ENCODE data around the gene CNOT6L.

DNA sequence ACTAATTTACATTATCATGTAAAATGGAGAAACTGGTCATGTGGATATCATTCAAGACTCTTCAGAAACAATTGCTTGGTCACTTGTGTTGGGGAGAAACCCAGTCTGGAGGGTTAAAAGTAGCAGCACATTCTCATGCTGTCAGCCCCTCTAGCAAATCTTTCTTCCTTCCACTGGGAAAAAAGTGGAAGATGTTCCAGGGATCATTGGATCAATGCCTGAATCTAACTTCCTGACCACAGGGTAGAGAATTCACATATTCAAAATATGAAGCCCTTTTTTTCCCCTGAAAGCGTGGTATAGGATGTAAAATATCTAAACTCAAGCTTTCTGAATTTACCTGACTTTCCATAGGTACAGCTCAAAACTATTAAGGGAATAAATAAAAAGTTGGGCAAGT lies 115.5 kb downstream of the CNOT6L start:
- TF ChIP-seq, protein P1, sequence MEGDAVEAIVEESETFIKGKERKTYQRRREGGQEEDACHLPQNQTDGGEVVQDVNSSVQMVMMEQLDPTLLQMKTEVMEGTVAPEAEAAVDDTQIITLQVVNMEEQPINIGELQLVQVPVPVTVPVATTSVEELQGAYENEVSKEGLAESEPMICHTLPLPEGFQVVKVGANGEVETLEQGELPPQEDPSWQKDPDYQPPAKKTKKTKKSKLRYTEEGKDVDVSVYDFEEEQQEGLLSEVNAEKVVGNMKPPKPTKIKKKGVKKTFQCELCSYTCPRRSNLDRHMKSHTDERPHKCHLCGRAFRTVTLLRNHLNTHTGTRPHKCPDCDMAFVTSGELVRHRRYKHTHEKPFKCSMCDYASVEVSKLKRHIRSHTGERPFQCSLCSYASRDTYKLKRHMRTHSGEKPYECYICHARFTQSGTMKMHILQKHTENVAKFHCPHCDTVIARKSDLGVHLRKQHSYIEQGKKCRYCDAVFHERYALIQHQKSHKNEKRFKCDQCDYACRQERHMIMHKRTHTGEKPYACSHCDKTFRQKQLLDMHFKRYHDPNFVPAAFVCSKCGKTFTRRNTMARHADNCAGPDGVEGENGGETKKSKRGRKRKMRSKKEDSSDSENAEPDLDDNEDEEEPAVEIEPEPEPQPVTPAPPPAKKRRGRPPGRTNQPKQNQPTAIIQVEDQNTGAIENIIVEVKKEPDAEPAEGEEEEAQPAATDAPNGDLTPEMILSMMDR (CRISPR knock-in tag; IDR thresholded peaks at IDR 0.05) = no peak
- TF ChIP-seq, protein P2, sequence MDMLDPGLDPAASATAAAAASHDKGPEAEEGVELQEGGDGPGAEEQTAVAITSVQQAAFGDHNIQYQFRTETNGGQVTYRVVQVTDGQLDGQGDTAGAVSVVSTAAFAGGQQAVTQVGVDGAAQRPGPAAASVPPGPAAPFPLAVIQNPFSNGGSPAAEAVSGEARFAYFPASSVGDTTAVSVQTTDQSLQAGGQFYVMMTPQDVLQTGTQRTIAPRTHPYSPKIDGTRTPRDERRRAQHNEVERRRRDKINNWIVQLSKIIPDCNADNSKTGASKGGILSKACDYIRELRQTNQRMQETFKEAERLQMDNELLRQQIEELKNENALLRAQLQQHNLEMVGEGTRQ (IDR thresholded peaks at IDR 0.05; ENCODE audit: low read depth, low read length) = no peak
- TF ChIP-seq, protein P2 (CRISPR knock-in tag; IDR thresholded peaks at IDR 0.05; ENCODE audit: borderline replicate concordance) = no peak
